CD1c-positive myeloid dendritic cell (primary cell): ENCODE results near the gene PRKACA.
A peak's percentile ranks its signal among the peaks of the same experiment; 100 is the strongest.

Source experiments
- DNase-seq: peaks from one replicate; pipeline ENCODE4 v3.0.0-alpha.2; 2016; ENCODE audit errors: extremely low spot score

PRKACA gene

GRCh38 chr19:14093117-14093823 is 24.3 kb downstream of the PRKACA start:
- DNase-seq, result no peak

- DNase-seq, result no peak
Measured at GRCh38 chr19:14091813-14092462, 25.6 kb downstream of the PRKACA start.

GRCh38 chr19:14091081-14091812 is 26.3 kb downstream of the PRKACA start:
- DNase-seq, result peak; percentile 87

GRCh38 chr19:14090509-14091080 is 27.0 kb downstream of the PRKACA start, which contains the start of gene SAMD1:
TSS of gene SAMD1 (minus strand) at chr19:14090751.
- DNase-seq, result peak; percentile 80

GRCh38 chr19:14089662-14090508 is 27.7 kb downstream of the PRKACA start:
- DNase-seq, result peak; percentile 67

- no peak for DNase-seq
Measured at GRCh38 chr19:14089412-14089661, 28.2 kb downstream of the PRKACA start.

- no peak for DNase-seq
Measured at GRCh38 chr19:14088634-14089411, 28.7 kb downstream of the PRKACA start.

- no peak for DNase-seq
Measured at GRCh38 chr19:14086098-14086497, 31.5 kb downstream of the PRKACA start.

GRCh38 chr19:14085309-14085995 is 32.1 kb downstream of the PRKACA start, which contains the start of gene C19orf67:
TSS of gene C19orf67 (minus strand) at chr19:14085783. CDS start at chr19:14085627, 156 bp downstream.
- DNase-seq, result no peak

GRCh38 chr19:14082675-14082960 is 34.9 kb downstream of the PRKACA start:
- DNase-seq, result no peak

- DNase-seq, result peak; percentile 58
Measured at GRCh38 chr19:14081797-14082674, 35.5 kb downstream of the PRKACA start.

GRCh38 chr19:14080887-14081796 is 36.4 kb downstream of the PRKACA start:
- DNase-seq, result peak; percentile 100

- peak; percentile 76 for DNase-seq
Measured at GRCh38 chr19:14078411-14078810, 39.2 kb downstream of the PRKACA start.

- DNase-seq, result peak; percentile 63
Measured at GRCh38 chr19:14073925-14074838, 43.4 kb downstream of the PRKACA start.

- DNase-seq, result peak; percentile 88
Measured at GRCh38 chr19:14073261-14073924, 44.2 kb downstream of the PRKACA start.

- DNase-seq, result peak; percentile 33
Measured at GRCh38 chr19:14072535-14073260, 44.9 kb downstream of the PRKACA start, which contains the start of gene MISP3. TSS of gene MISP3 (plus strand) at chr19:14072786. CDS start at chr19:14073310, 524 bp downstream.
